Gastroesophageal sphincter (tissue), 3 donors: ENCODE measurements around the gene HPCAL1.

ENCODE experiments used
- POLR2A ChIP-seq, 2 donors: fragments of 450-650 bp; IDR thresholded peaks; one replicate each; pipeline ENCODE4 v1.6.1; 2017; ENCODE audit warnings: antibody characterized with exemption in 2 of 2, mild to moderate bottlenecking in 2 of 2, moderate library complexity in 1 of 2
- POLR2AphosphoS5 ChIP-seq: sonication (generic); formaldehyde crosslinking; IDR thresholded peaks from one replicate; pipeline ENCODE4 v1.6.1; 2017; ENCODE audit warnings: antibody characterized with exemption
- TF ChIP-seq, protein P1 (sequence below), 4 experiments: fragments of 200-600 bp in 2 of 4; fragments of 450-650 bp in 2 of 4; sonication (generic) in 1 of 4; IDR thresholded peaks; one replicate each; pipeline ENCODE4 v1.5.1; 2017 to 2019; ENCODE audit warnings: antibody characterized with exemption in 4 of 4, mild to moderate bottlenecking in 2 of 4, moderate library complexity in 2 of 4

DNA sequence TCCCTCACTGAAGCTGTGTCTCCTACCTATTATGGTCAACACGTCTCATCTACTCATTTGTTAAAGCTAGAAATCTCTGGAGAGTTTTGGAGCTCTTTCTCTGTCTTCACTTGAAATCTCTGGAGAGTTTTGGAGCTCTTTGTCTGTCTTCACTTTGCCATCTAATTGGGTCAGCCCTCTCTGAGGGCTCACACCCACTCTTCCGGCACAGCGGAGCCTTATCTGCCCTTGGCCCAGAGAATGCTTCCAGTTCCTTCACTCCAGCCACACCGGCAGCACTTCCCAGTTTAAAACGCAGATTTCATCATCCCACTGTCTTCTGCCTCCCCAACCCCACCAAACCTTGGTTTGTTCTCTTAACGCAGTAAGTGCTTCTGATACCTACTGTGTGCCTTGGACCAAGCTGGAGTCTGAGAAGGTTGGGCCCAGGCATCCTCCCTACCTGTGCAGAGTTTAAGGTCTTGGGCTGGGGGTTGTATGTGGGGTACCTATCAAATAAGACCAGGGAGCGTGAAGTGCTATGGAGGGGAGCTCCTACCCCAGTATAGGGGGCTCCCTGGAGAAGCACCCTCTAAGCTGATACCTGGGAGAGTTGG lies 5.0 kb downstream of the HPCAL1 start:
- TF ChIP-seq POLR2A (IDR thresholded peaks at IDR 0.05) (no peak), POLR2AphosphoS5 (no peak)
- TF ChIP-seq, protein P1, sequence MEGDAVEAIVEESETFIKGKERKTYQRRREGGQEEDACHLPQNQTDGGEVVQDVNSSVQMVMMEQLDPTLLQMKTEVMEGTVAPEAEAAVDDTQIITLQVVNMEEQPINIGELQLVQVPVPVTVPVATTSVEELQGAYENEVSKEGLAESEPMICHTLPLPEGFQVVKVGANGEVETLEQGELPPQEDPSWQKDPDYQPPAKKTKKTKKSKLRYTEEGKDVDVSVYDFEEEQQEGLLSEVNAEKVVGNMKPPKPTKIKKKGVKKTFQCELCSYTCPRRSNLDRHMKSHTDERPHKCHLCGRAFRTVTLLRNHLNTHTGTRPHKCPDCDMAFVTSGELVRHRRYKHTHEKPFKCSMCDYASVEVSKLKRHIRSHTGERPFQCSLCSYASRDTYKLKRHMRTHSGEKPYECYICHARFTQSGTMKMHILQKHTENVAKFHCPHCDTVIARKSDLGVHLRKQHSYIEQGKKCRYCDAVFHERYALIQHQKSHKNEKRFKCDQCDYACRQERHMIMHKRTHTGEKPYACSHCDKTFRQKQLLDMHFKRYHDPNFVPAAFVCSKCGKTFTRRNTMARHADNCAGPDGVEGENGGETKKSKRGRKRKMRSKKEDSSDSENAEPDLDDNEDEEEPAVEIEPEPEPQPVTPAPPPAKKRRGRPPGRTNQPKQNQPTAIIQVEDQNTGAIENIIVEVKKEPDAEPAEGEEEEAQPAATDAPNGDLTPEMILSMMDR (IDR thresholded peaks at IDR 0.05) = no peak
